ENCODE results near the gene TMEM106A.
"Not testable (repeated sequence)": the region's sequence is repeated elsewhere in the genome, so short reads cannot be mapped to it uniquely, and the experiment has no call there.

The TMEM106A gene

GRCh38 chr17:43228020-43228782 is 16.5 kb downstream of the TMEM106A start, which contains the start of gene CCDC200:
TSS of gene CCDC200 (minus strand) at chr17:43228623. CDS start at chr17:43228554, 69 bp downstream.
- H2AK5ac ChIP-seq (ENCODE audit: low read depth, low read length); H3K27me3 ChIP-seq (ENCODE audit: control insufficient read depth in 3 of 3, insufficient read depth in 3 of 3, low read depth in 1 of 3, low read length in 3 of 3); H3K4me2 ChIP-seq (ENCODE audit: insufficient read depth, low read length, poor library complexity, severe bottlenecking); H2BK12ac ChIP-seq (ENCODE audit: low read length); DNase-seq (ENCODE audit: low spot score); H3K18ac ChIP-seq (ENCODE audit: low read length); H4K8ac ChIP-seq (ENCODE audit: low read depth, low read length); H3K79me1 ChIP-seq (ENCODE audit: low read depth, low read length); H3K27ac ChIP-seq (replicated peaks; ENCODE audit: low read length); H2BK120ac ChIP-seq (ENCODE audit: low read depth, low read length); H3K4me3 ChIP-seq (ENCODE audit: low read length in 2 of 2); H2BK15ac ChIP-seq (ENCODE audit: low read length); H4K91ac ChIP-seq (ENCODE audit: low read depth, low read length, poor library complexity); H3K14ac ChIP-seq (ENCODE audit: low read length); H3K4ac ChIP-seq (ENCODE audit: low read length); H3K9ac ChIP-seq (ENCODE audit: low read depth, low read length, poor library complexity); H3K9me3 ChIP-seq (replicated peaks in 1 of 2; ENCODE audit: control insufficient read depth in 2 of 2, insufficient read depth in 1 of 2, low read depth in 1 of 2, low read length in 2 of 2); H3K36me3 ChIP-seq (replicated peaks in 1 of 2; ENCODE audit: control insufficient read depth in 2 of 2, insufficient read depth in 2 of 2, low read length in 2 of 2); H3K4me1 ChIP-seq (ENCODE audit: control insufficient read depth in 2 of 2, insufficient read depth in 1 of 2, low read depth in 1 of 2, low read length in 2 of 2); H2BK5ac ChIP-seq (ENCODE audit: low read length); H2AFZ ChIP-seq (ENCODE audit: low read length); H3K23ac ChIP-seq (ENCODE audit: low read depth, low read length, poor library complexity): not testable (repeated sequence)
- no CpG with 5 or more reads among the region's 7 CpGs for WGBS, 2 donors (ENCODE audit: extremely low coverage in 2 of 2, insufficient read length in 2 of 2, insufficient replicate concordance in 1 of 2)

GRCh38 chr17:43231205-43232020 is 19.7 kb downstream of the TMEM106A start:
- not testable (repeated sequence) for H3K4me1 ChIP-seq (ENCODE audit: control insufficient read depth in 2 of 2, insufficient read depth in 1 of 2, low read depth in 1 of 2, low read length in 2 of 2); H4K91ac ChIP-seq (ENCODE audit: low read depth, low read length, poor library complexity); H3K4me2 ChIP-seq (ENCODE audit: insufficient read depth, low read length, poor library complexity, severe bottlenecking); H3K4me3 ChIP-seq (ENCODE audit: low read length in 2 of 2); H4K8ac ChIP-seq (ENCODE audit: low read depth, low read length); H2BK120ac ChIP-seq (ENCODE audit: low read depth, low read length); H2AK5ac ChIP-seq (ENCODE audit: low read depth, low read length); H2BK12ac ChIP-seq (ENCODE audit: low read length); DNase-seq (ENCODE audit: low spot score); H3K4ac ChIP-seq (ENCODE audit: low read length); H3K9ac ChIP-seq (ENCODE audit: low read depth, low read length, poor library complexity); H3K27ac ChIP-seq (replicated peaks; ENCODE audit: low read length); H3K14ac ChIP-seq (ENCODE audit: low read length); H3K36me3 ChIP-seq (replicated peaks in 1 of 2; ENCODE audit: control insufficient read depth in 2 of 2, insufficient read depth in 2 of 2, low read length in 2 of 2); H2BK5ac ChIP-seq (ENCODE audit: low read length); H3K79me1 ChIP-seq (ENCODE audit: low read depth, low read length); H2BK15ac ChIP-seq (ENCODE audit: low read length); H3K9me3 ChIP-seq (replicated peaks in 1 of 2; ENCODE audit: control insufficient read depth in 2 of 2, insufficient read depth in 1 of 2, low read depth in 1 of 2, low read length in 2 of 2); H3K27me3 ChIP-seq (ENCODE audit: control insufficient read depth in 3 of 3, insufficient read depth in 3 of 3, low read depth in 1 of 3, low read length in 3 of 3); H2AFZ ChIP-seq (ENCODE audit: low read length); H3K23ac ChIP-seq (ENCODE audit: low read depth, low read length, poor library complexity); H3K18ac ChIP-seq (ENCODE audit: low read length)
- no CpG with 5 or more reads among the region's 40 CpGs for WGBS, 2 donors (ENCODE audit: extremely low coverage in 2 of 2, insufficient read length in 2 of 2, insufficient replicate concordance in 1 of 2)

GRCh38 chr17:43232021-43232699 is 20.5 kb downstream of the TMEM106A start:
- not testable (repeated sequence) for H2BK15ac ChIP-seq (ENCODE audit: low read length); H3K27me3 ChIP-seq (ENCODE audit: control insufficient read depth in 3 of 3, insufficient read depth in 3 of 3, low read depth in 1 of 3, low read length in 3 of 3); H3K23ac ChIP-seq (ENCODE audit: low read depth, low read length, poor library complexity); H3K18ac ChIP-seq (ENCODE audit: low read length); H3K36me3 ChIP-seq (replicated peaks in 1 of 2; ENCODE audit: control insufficient read depth in 2 of 2, insufficient read depth in 2 of 2, low read length in 2 of 2); H2AFZ ChIP-seq (ENCODE audit: low read length); H2AK5ac ChIP-seq (ENCODE audit: low read depth, low read length); H2BK12ac ChIP-seq (ENCODE audit: low read length); H4K91ac ChIP-seq (ENCODE audit: low read depth, low read length, poor library complexity); H3K9me3 ChIP-seq (replicated peaks in 1 of 2; ENCODE audit: control insufficient read depth in 2 of 2, insufficient read depth in 1 of 2, low read depth in 1 of 2, low read length in 2 of 2); H3K14ac ChIP-seq (ENCODE audit: low read length); DNase-seq (ENCODE audit: low spot score); H3K4me1 ChIP-seq (ENCODE audit: control insufficient read depth in 2 of 2, insufficient read depth in 1 of 2, low read depth in 1 of 2, low read length in 2 of 2); H3K27ac ChIP-seq (replicated peaks; ENCODE audit: low read length); H3K4me3 ChIP-seq (ENCODE audit: low read length in 2 of 2); H3K4ac ChIP-seq (ENCODE audit: low read length); H3K79me1 ChIP-seq (ENCODE audit: low read depth, low read length); H4K8ac ChIP-seq (ENCODE audit: low read depth, low read length); H3K4me2 ChIP-seq (ENCODE audit: insufficient read depth, low read length, poor library complexity, severe bottlenecking); H2BK5ac ChIP-seq (ENCODE audit: low read length); H2BK120ac ChIP-seq (ENCODE audit: low read depth, low read length); H3K9ac ChIP-seq (ENCODE audit: low read depth, low read length, poor library complexity)
- WGBS, 2 donors (ENCODE audit: extremely low coverage in 2 of 2, insufficient read length in 2 of 2, insufficient replicate concordance in 1 of 2), result no CpG with 5 or more reads among the region's 24 CpGs

- H3K4me3 ChIP-seq (ENCODE audit: low read length in 2 of 2); H2BK120ac ChIP-seq (ENCODE audit: low read depth, low read length); H3K14ac ChIP-seq (ENCODE audit: low read length); H3K4me2 ChIP-seq (ENCODE audit: insufficient read depth, low read length, poor library complexity, severe bottlenecking); H3K36me3 ChIP-seq (replicated peaks in 1 of 2; ENCODE audit: control insufficient read depth in 2 of 2, insufficient read depth in 2 of 2, low read length in 2 of 2); H3K9ac ChIP-seq (ENCODE audit: low read depth, low read length, poor library complexity); H3K9me3 ChIP-seq (replicated peaks in 1 of 2; ENCODE audit: control insufficient read depth in 2 of 2, insufficient read depth in 1 of 2, low read depth in 1 of 2, low read length in 2 of 2); H4K8ac ChIP-seq (ENCODE audit: low read depth, low read length); H2BK12ac ChIP-seq (ENCODE audit: low read length); H3K4me1 ChIP-seq (ENCODE audit: control insufficient read depth in 2 of 2, insufficient read depth in 1 of 2, low read depth in 1 of 2, low read length in 2 of 2); H2AFZ ChIP-seq (ENCODE audit: low read length); H2BK5ac ChIP-seq (ENCODE audit: low read length); H2AK5ac ChIP-seq (ENCODE audit: low read depth, low read length); H4K91ac ChIP-seq (ENCODE audit: low read depth, low read length, poor library complexity); DNase-seq (ENCODE audit: low spot score); H2BK15ac ChIP-seq (ENCODE audit: low read length); H3K79me1 ChIP-seq (ENCODE audit: low read depth, low read length); H3K27me3 ChIP-seq (ENCODE audit: control insufficient read depth in 3 of 3, insufficient read depth in 3 of 3, low read depth in 1 of 3, low read length in 3 of 3); H3K27ac ChIP-seq (replicated peaks; ENCODE audit: low read length); H3K23ac ChIP-seq (ENCODE audit: low read depth, low read length, poor library complexity); H3K4ac ChIP-seq (ENCODE audit: low read length); H3K18ac ChIP-seq (ENCODE audit: low read length): not testable (repeated sequence)
- no CpG with 5 or more reads among the region's 15 CpGs for WGBS, 2 donors (ENCODE audit: extremely low coverage in 2 of 2, insufficient read length in 2 of 2, insufficient replicate concordance in 1 of 2)
Observed at GRCh38 chr17:43233263-43233662, 21.6 kb downstream of the TMEM106A start.
